ENCODE measurements around the gene CANT1.

CANT1 gene

DNA sequence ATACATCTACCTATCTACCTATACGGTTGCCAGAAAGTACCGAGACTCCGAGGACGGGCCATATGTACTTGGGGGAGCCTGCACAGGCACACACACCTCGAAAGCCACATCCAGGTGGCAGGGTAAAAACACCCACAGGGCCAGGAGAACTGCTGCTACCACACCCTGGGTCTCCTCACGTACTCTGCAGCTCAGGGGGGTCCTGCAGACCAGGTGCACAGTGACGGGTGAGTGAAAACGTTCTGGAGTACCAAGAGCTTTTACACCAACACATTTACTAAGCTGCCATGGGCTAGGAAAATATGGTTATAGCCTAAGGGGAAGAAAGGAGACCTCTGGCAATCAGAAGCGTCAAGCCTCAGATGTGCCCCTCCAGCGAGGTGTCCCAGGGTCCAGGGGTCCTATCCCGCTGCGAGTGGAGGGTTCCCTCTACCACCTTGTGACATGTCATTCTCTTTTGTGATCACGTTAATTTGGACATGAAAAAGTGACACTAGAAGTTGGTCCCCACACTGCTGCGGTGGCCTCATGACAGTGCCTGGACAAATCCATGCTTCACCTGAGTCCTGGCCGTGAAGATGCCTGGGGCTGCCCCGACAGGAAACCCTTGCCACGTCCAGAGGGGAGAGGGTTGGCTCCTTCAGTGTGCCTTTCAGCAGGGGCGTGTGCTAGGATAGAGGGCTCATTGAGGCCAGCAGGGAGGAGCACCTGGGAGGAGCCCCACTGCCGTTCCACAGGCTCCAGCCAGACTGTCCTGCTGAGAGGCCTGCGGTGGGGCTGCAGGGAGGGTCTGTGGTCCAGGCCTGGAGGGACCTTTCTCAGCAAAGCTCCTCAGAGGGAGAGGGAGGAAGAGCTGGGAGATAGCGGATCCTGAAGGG, 1.8 kb downstream of the CANT1 start:
- no peak for DNase-seq

- no peak for DNase-seq
Measured at GRCh38 chr17:79006794-79007503, 2.6 kb downstream of the CANT1 start.

GRCh38 chr17:79006046-79006445, 3.5 kb downstream of the CANT1 start:
- no peak for DNase-seq

- peak in 3 of 6 experiments; percentile 2 to 21 (median 13) for DNase-seq
Measured at GRCh38 chr17:79005063-79005861, 4.3 kb downstream of the CANT1 start.

DNA sequence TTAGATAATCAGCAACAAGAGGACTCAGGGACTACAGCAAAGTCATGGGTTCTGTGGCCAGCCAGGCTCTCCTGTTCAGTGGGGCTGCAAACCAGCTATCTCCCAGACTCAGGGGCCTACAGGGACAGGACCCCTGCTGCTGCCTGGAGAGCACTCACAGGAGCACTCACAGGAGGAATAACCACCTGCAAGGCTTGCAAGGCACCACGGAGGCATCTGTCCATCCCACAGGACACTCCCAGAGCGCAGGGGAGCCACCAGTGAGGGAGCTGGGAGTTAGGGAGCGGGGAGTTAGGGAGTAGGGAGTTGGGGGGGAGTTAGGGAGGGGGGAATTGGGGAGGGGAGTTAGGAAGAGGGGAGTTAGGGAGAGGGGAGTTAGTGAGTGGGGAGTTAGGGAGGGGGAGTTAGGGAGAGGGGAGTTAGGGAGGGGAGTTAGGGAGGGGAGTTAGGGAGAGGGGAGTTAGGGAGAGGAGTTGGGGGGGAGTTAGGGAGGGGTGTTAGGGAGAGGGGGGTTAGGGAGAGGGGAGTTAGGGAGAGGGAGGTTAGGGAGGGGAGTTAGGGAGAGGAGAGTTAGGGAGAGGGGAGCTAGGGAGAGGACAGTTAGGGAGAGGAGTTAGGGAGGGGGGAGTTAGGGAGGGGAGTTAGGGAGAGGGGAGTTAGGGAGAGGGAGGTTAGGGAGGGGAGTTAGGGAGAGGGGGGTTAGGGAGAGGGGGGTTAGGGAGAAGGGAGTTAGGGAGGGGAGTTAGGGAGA, 5.7 kb downstream of the CANT1 start:
- DNase-seq = no peak

DNA sequence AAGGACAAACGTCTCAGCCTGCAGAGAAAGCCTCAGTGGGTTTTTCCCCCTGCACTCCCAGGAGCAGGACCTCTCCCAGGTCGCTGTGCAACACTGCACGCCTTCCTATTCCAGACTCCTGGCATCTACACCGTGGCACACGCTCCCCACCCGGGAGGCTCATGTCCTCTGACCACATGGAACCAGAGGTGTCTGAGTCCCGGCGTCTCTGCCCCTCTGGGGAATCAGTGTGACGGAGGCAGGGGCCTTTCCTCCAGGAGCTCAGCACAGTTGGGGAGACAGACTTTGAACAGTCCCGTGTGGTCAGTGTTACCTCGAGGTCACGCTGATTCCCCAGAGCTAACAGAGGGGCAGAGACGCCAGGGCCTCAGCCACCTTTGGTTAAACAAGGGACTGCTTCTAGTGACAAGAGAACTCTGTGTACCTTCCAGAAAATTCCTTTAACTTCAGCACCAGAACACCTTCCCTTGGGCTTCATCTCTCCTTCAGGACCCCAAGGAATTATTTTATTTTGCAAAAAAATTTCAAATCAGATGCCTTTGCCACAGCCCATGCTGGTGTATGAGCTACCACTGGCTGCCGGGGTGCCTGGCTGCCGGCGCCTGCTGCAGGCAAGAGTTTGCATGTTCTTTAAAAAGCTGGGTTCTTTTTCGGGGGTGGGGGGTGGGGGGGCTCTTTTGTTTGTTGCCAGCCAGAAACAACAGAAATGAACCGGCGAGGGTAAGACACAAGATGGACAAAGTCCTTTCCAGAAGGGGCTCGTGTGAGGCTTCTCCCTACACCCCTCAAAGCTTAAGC, 6.6 kb downstream of the CANT1 start:
- DNase-seq = no peak

GRCh38 chr17:79002291-79002690, 7.3 kb downstream of the CANT1 start:
- DNase-seq = no peak

DNA sequence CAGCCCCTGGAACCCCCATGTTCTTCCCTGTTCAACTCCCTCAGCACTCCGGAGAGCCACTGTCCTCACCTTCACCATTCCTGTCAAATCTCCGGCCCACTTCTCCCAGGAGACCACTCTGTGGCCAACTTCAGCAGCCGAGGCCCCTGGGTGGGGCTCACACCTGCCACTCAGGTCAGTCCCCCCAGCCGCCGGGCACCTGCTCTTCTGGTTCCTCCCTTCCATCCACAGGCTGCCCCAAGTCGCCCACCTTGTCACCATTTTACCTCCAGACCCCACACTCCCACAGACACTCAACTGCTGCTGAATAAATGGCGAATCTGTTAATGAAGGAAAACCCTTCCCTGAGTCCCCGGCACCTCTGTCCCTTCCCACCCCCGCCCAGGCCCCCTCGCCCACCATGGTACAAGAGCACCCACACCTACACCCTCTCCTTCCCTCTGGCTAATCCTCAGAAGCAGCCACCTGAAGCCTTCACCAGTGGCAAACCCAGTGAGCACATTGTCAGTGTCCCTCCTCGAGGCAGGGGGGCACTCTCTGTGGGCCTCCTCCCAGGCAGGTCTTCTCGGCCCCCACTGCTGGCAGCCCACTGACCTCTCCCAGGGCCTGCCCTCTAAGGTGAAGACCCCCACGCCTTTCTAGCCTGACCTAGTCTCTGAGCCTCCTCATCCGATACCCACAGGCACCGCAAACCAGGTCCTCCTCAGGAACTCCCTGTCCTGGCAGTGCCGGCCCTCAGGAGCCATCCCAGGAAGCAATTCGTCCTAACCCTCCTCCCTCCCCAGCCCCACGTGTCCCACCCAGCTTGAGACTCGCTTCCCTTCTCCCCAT, 8.2 kb downstream of the CANT1 start:
- DNase-seq = no peak

DNA sequence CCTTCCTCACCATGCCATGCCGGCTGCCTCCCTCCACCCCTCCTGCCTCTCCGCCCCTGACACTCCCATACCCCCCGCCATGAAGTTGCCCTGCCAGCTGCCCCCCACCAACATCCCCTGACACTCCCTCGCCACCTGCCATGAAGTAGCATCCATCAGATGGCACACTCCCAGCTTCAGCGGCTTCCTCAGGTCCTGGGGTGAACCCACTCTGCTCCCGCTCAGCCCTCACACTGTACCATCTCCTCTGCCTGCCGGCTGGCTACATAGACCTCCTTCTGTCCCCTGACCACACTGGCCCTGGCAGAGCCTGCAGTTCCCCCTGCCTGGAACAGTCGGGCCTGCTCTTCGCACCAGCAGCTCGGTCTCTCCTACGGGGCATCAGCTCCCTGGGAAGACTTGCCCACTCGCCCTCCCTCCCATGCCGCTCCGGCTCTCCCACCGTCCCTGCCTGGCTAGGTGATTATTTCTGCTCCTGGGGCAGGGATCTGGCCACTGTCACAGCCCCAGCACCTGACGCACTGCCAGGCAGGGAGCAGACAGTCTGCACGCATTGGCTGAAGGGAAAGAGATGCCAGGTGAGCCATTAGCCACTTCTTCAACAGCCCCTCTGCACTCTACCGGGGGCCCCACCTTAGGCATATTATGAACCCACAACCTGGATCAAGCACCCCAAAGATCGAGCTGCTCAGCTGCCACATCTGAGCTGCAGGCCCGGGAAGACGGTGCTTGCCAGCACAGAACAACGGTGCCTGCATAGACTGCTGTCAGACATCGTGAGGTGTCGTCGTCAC, 9.0 kb downstream of the CANT1 start:
- DNase-seq = no peak

DNA sequence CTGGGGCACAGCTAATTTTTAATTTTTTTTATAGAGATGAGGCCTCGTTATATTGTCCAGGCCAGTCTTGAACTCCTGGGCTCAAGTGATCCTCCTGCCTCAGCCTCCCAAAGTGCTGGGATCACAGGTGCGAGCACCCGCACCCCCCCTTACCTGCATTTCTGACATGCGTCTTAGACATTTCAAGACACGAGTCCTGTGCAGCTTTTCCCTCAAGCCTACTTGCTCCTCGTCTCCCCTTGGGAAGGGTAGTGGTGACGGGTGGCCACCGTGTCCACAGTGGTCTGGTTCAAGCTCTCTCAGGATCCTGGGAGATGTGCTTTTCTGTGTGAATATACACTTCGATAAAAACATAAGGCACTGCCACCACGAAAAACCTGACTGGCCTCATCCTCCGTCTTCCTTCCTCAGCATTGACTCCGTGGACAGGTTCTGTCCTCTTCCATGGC, 9.6 kb downstream of the CANT1 start:
- DNase-seq = no peak

GRCh38 chr17:78999056-78999768, 10.4 kb downstream of the CANT1 start:
- DNase-seq = no peak

- DNase-seq = no peak
Measured at GRCh38 chr17:78998311-78999055, 11.1 kb downstream of the CANT1 start.

- no peak for DNase-seq
Measured at GRCh38 chr17:78997881-78998280, 11.7 kb downstream of the CANT1 start.

DNA sequence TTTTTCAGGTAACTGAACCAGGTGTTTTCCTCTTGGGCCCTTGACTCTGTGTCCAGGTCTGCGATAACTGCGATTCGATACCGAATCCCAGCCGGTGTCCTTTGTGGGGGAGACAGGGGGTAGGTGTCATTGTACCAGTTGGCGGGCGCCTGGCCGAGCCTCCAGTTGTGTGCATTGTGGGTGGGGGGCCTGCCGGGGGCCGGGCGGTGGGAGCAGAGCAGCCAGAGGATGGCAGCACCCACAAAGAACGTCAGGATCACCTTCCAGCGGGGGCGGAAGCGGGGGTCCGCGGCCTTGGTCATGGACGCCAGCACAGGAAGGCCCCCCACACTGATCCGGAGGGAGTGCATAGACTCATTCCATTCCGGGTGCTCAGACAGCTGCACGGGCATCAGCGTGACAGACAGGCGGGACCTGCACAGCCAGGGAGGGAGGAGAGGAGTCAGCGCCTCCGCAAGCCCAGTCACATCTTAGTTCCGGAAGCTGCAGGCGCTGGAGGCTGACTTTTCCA, 12.3 kb downstream of the CANT1 start:
- no peak for DNase-seq

- no peak for DNase-seq
Measured at GRCh38 chr17:78996781-78997201, 12.8 kb downstream of the CANT1 start.

DNA sequence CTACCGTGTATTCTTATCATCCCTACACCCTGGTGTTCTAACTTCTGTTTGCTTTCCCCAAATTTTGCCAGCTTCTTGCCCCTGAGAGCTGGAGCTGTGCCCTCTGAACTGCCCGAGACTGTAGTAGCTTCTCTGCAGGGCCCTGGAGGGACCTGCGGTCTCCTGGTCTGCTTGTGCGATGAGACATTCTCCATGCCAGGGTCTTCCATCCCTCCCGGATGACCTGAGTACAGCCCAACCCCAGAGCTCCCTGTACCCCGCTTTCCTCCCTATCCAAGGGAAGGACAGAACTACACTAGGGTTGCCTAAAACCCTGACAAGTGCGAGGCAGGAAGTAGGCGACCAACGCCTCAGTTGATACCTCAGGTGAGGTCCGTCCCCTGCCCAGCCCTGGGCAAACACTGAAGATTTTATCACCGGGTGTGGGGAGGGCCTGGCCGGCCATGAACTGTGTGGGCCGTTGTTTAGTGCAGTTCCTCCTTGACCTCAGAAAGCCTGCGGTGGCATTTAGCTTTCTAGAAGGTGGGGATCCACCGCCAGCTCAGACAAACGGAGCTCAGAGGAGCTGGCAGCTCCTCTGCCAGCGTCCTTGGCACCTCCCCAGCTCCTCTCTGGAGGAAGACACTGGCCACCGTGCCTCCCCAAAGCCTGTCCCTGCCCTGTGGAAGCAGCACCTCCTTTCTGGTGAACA, 13.7 kb downstream of the CANT1 start:
- no peak for DNase-seq

- no peak for DNase-seq
Measured at GRCh38 chr17:78995022-78995760, 14.4 kb downstream of the CANT1 start.

Data from stimulated activated naive CD4-positive, alpha-beta T cell (primary cell).